ENCODE results near the gene GMIP.
A peak's percentile ranks its signal among the peaks of the same experiment; 100 is the strongest.
"Not testable (repeated sequence)": the region's sequence is repeated elsewhere in the genome, so short reads cannot be mapped to it uniquely, and the experiment has no call there.

The GMIP gene, protein sequence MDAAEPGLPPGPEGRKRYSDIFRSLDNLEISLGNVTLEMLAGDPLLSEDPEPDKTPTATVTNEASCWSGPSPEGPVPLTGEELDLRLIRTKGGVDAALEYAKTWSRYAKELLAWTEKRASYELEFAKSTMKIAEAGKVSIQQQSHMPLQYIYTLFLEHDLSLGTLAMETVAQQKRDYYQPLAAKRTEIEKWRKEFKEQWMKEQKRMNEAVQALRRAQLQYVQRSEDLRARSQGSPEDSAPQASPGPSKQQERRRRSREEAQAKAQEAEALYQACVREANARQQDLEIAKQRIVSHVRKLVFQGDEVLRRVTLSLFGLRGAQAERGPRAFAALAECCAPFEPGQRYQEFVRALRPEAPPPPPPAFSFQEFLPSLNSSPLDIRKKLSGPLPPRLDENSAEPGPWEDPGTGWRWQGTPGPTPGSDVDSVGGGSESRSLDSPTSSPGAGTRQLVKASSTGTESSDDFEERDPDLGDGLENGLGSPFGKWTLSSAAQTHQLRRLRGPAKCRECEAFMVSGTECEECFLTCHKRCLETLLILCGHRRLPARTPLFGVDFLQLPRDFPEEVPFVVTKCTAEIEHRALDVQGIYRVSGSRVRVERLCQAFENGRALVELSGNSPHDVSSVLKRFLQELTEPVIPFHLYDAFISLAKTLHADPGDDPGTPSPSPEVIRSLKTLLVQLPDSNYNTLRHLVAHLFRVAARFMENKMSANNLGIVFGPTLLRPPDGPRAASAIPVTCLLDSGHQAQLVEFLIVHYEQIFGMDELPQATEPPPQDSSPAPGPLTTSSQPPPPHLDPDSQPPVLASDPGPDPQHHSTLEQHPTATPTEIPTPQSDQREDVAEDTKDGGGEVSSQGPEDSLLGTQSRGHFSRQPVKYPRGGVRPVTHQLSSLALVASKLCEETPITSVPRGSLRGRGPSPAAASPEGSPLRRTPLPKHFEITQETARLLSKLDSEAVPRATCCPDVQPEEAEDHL

DNA sequence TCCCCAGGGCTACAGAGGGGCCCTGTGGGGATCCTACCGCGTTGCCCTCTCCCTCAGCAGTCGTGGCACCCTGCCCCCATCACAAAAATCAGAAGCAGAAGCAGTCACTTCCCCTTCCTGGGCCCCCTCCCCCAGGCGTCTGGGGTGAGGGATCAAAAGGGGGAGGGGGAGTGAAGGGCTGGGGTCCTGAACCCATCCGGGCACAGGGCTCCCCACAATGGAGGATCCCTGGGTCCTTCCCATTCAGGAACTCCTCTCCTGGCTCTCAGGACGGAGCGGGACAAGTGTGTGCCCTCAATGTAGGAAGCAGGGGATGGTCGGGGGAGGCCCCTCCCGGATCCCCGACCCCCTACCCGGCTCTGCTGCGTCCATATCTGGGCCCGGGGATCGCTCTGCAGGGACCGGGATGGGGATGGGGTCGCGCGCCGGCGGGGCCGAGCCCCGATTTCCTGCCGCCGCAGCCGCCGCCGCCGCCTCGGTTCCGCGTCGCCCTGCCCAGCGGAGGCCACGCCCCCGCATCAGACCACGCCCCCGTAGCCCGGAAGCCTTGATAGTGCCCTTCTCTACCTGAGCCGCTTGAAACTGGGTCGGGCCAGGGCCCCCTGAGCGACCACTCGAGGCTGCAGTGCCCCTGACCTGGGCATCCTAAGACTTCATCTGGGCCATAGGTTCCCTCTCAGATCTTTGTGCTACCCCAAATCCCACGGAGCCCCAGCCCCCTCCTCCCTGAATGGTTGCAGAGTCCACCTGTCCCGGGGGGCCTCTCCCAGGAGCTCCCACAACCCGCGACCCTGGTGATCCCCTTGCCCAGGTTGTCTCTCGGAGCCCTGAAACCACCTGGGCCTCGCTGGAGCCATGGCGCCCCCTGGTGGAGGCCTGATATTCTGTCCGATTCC is at the start of gene GMIP:
TSS of gene GMIP (minus strand) at position 500 of the 896 bp plus-strand sequence. CDS start at position 372, 128 bp downstream.
- in situ Hi-C loops (cut with MboI; ENCODE audit: low sequenced_read_pairs) = loop anchor here (5.0 kb wide), 1 partner anchor 106 kb away; the partner anchor contains the start of gene CILP2

DNA sequence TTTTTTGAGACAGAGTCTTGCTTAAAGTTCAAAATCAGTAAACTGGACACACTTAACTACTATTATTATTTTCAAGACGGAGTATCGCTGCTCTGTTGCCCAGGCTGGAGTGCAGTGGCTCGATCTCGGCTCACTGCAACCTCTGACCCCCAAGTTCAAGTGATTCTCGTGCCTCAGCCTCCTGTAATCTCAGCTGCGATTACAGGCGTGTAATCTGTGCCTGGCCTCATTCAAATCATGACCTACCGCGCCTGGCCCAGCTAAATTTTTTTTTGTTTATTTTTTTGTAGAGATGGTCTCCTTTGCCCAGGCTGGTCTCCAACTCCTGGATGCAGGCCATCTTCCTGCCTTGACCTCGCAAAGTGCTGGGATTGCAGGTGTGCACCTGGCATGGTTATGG is 48.2 kb upstream of the GMIP start:
- H3K4me3 ChIP-seq = no peak overlapping the region
- no peaks in the 10 kb centered on the region for H3K9me3 ChIP-seq
- H3K27me3 ChIP-seq (ENCODE audit: low read depth) = no peaks in the 10 kb centered on the region
- H3K4me1 ChIP-seq = no peaks in the 10 kb centered on the region
- H3K36me3 ChIP-seq (replicated peaks) = no peaks in the 10 kb centered on the region
- in situ Hi-C loops (cut with MboI; ENCODE audit: low sequenced_read_pairs) = no loop called here
- no peak for DNase-seq (ENCODE audit: low spot score in 2 of 2)

More for the DNA sequence above, at the start of gene GMIP:
- Histone ChIP-seq H3K36me3 (replicated peaks) (peaks cover 36% of the 10 kb centered on the region), H3K27me3 (ENCODE audit: low read depth) (no peaks in the 10 kb centered on the region), H3K9me3 (no peaks in the 10 kb centered on the region), H3K4me3 (peak within 1 kb of the TSS; percentile 67), H3K4me1 (no peaks in the 10 kb centered on the region; the same call in 1 of the 2 replicates)
- peak; percentile 37 to 89 for DNase-seq (ENCODE audit: low spot score in 2 of 2)

DNA sequence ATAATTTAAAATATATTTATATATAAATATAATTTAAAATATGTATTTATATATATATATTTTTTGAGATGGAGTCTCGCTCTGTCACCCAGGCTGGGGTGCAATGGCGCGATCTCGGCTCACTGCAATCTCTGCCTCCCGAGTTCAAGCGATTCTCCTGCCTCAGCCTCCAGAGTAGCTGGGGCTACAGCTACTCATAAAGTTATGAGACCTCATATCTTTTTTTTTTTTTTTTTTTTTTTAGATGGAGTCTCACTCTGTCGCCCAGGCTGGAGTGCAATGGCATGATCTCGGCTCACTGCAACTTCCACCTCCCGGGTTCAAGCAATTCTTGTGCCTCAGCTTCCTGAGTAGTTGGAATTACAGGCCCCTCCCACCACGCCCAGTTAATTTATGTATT is 45.6 kb upstream of the GMIP start:
- H3K4me1 ChIP-seq; DNase-seq (ENCODE audit: low spot score in 2 of 2); H3K36me3 ChIP-seq (replicated peaks); in situ Hi-C loops (cut with MboI; ENCODE audit: low sequenced_read_pairs); H3K9me3 ChIP-seq; H3K27me3 ChIP-seq (ENCODE audit: low read depth); H3K4me3 ChIP-seq: not testable (repeated sequence)

DNA sequence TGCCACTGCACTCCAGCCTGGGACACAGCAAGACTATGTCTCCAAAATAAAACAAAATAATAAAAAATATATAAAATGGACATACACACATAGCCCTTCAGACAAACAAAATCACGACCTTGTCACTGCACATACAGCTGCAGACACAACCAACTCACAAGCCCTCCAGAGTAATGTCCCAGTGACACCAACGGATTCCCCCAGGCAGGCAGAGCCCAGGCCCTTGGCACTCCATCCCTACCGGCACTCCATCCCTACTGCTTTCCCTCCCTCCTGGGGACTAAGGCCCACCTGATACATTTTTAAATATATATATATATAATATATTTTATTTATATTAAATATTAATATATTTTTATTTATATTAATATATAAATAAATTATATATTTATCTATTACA is 43.6 kb upstream of the GMIP start:
- H3K27me3 ChIP-seq (ENCODE audit: low read depth) = no peaks in the 10 kb centered on the region
- H3K4me1 ChIP-seq = no peaks in the 10 kb centered on the region
- peak in 1 of 2 experiments; percentile 40 for DNase-seq (ENCODE audit: low spot score in 2 of 2)
- in situ Hi-C loops (cut with MboI; ENCODE audit: low sequenced_read_pairs) = no loop called here
- H3K36me3 ChIP-seq (replicated peaks) = no peaks in the 10 kb centered on the region; the same call in 1 of the 2 replicates
- 0 out of 2 replicates have a peak, but pooled peaks cover 2% of the 10 kb centered on the region for H3K9me3 ChIP-seq
- H3K4me3 ChIP-seq = no peak overlapping the region

DNA sequence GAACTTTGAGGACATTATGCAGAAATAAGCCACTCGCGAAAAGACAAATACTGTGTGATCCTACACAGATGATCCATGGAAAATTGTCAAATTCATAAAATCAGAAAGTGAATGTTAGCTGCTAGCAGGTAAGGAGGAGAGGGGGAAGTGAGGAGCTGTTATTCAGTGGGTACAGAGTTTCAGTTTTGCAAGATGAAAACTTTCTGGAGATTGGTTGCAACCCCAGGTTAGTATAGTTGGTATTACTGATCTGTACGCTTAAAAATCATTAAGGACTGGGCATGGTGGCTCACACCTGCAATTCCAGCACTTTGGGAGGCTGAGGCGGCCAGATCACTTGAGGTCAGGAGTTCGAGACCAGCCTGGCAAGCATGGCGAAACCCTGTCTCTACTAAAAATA is 43.1 kb upstream of the GMIP start:
- Histone ChIP-seq H3K9me3 (0 out of 2 replicates have a peak, but pooled peaks cover 2% of the 10 kb centered on the region), H3K36me3 (replicated peaks) (no peaks in the 10 kb centered on the region; the same call in 1 of the 2 replicates), H3K27me3 (ENCODE audit: low read depth) (no peaks in the 10 kb centered on the region), H3K4me1 (no peaks in the 10 kb centered on the region), H3K4me3 (no peak overlapping the region)
- DNase-seq (ENCODE audit: low spot score in 2 of 2) = no peak
- in situ Hi-C loops (cut with MboI; ENCODE audit: low sequenced_read_pairs) = no loop called here

DNA sequence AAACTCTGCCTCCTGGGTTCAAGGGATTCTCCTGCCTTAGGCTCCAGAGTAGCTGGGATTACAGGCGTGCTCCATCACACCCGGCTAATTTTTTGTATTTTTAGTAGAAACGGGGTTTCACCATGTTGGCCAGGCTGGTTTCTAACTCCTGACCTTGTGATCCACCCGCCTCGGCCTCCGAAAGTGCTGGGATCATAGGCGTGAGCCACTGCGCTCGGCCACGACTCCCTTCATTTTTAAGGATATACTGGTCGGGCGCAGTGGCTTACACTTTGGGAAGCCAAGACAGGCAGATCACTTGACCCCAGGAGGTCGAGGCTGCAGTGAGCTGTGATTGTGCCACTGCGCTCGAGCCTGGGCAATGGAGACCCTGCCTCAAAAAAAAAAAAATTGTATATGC is 42.7 kb upstream of the GMIP start:
- H3K36me3 ChIP-seq (replicated peaks); DNase-seq (ENCODE audit: low spot score in 2 of 2); H3K27me3 ChIP-seq (ENCODE audit: low read depth): not testable (repeated sequence)

DNA sequence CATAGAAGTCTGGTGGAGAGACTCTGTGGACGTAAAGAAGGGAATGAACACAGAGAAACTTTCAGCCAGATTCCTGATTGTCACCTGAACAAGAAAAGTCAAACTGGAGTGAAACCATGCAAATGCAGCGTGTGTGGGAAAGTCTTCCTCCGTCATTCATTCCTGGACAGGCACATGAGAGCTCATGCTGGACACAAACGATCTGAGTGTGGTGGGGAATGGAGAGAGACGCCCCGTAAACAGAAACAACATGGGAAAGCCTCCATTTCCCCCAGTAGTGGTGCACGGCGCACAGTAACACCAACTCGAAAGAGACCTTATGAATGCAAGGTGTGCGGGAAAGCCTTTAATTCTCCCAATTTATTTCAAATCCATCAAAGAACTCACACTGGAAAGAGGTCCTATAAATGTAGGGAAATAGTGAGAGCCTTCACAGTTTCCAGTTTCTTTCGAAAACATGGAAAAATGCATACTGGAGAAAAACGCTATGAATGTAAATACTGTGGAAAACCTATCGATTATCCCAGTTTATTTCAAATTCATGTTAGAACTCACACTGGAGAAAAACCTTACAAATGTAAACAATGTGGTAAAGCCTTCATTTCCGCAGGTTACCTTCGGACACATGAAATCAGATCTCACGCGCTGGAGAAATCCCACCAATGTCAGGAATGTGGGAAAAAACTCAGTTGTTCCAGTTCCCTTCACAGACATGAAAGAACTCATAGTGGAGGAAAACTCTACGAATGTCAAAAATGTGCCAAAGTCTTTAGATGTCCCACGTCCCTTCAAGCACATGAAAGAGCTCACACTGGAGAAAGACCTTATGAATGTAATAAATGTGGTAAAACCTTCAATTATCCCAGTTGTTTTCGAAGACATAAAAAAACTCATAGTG is 36.0 kb upstream of the GMIP start:
- Histone ChIP-seq H3K27me3 (ENCODE audit: low read depth) (no peaks in the 10 kb centered on the region), H3K36me3 (replicated peaks) (peaks cover 48% of the 10 kb centered on the region), H3K4me3 (no peak overlapping the region), H3K9me3 (peaks cover 16% of the 10 kb centered on the region), H3K4me1 (no peaks in the 10 kb centered on the region)
- no peak for DNase-seq (ENCODE audit: low spot score in 2 of 2)
- in situ Hi-C loops (cut with MboI; ENCODE audit: low sequenced_read_pairs) = no loop called here

More for the DNA sequence above, 42.7 kb upstream of the GMIP start:
- H3K4me3 ChIP-seq; H3K9me3 ChIP-seq; in situ Hi-C loops (cut with MboI; ENCODE audit: low sequenced_read_pairs); H3K4me1 ChIP-seq: not testable (repeated sequence)

DNA sequence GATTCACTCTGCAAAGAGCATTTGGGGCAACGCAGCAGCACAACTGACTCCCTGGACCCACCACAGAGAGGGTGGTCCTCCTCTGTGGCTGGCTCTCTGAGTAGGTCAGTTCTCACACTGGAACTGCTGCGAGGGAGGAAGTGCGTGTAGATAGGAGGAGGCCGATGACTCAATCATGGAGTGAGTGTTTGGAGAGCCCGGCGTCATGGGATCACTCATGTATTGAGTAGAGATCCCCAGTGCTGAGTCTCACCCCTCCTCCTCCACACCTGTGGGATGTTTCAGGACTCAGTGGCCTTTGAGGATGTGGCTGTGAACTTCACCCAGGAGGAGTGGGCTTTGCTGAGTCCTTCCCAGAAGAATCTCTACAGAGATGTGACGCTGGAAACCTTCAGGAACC is 34.1 kb upstream of the GMIP start:
- H3K27me3 ChIP-seq (ENCODE audit: low read depth) = no peaks in the 10 kb centered on the region
- no peak for DNase-seq (ENCODE audit: low spot score in 2 of 2)
- no peaks in the 10 kb centered on the region for H3K4me1 ChIP-seq
- H3K36me3 ChIP-seq (replicated peaks) = peaks cover 59% of the 10 kb centered on the region
- H3K4me3 ChIP-seq = no peak overlapping the region
- in situ Hi-C loops (cut with MboI; ENCODE audit: low sequenced_read_pairs) = no loop called here
- H3K9me3 ChIP-seq = peaks cover 20% of the 10 kb centered on the region

DNA sequence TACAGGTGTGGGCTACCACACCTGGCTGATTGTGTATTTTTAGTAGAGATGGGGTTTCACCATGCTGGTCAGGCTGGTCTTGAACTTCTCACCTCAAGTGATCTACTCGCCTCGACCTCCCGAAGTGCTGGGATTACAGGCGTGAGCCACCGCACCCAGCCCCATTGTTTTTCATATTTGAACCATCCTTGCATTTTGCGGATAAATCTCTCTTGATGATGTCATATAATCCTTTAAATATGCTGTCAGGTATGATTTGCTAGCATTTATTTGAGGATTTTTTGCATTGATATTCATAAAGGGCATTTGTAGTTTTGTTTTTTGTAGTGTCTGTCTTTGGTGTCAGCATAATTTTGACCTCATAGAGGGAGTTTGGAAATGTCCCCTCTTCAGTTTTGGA is 30.9 kb upstream of the GMIP start:
- peaks cover 15% of the 10 kb centered on the region for H3K9me3 ChIP-seq
- no peaks in the 10 kb centered on the region for H3K27me3 ChIP-seq (ENCODE audit: low read depth)
- no peak overlapping the region for H3K4me3 ChIP-seq
- no peak for DNase-seq (ENCODE audit: low spot score in 2 of 2)
- in situ Hi-C loops (cut with MboI; ENCODE audit: low sequenced_read_pairs) = no loop called here
- no peaks in the 10 kb centered on the region; the same call in none of the 2 replicates for H3K4me1 ChIP-seq
- H3K36me3 ChIP-seq (replicated peaks) = peaks cover 51% of the 10 kb centered on the region

DNA sequence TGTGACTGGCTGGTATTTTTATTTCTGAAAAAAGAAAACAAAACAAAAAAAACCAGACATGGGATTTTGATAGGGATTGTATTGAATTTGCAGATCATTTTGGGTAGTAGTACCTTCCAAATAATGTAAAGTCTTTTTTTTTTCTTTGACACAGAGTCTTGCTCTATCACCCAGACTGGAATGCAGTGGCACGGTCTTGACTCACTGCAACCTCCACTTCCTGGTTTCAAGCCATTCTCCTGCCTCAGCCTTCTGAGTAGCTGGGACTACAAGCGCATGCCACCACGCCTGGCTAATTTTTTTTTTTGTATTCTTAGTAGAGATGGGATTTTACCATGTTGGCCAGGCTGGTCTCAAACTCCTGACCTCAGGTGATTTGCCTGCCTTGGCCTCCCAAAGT is 29.4 kb upstream of the GMIP start:
- Histone ChIP-seq H3K36me3 (replicated peaks) (peaks cover 36% of the 10 kb centered on the region), H3K4me3 (no peak overlapping the region), H3K4me1 (peaks cover 4% of the 10 kb centered on the region), H3K27me3 (ENCODE audit: low read depth) (no peaks in the 10 kb centered on the region), H3K9me3 (peaks cover 10% of the 10 kb centered on the region)
- in situ Hi-C loops (cut with MboI; ENCODE audit: low sequenced_read_pairs) = no loop called here
- DNase-seq (ENCODE audit: low spot score in 2 of 2) = no peak

DNA sequence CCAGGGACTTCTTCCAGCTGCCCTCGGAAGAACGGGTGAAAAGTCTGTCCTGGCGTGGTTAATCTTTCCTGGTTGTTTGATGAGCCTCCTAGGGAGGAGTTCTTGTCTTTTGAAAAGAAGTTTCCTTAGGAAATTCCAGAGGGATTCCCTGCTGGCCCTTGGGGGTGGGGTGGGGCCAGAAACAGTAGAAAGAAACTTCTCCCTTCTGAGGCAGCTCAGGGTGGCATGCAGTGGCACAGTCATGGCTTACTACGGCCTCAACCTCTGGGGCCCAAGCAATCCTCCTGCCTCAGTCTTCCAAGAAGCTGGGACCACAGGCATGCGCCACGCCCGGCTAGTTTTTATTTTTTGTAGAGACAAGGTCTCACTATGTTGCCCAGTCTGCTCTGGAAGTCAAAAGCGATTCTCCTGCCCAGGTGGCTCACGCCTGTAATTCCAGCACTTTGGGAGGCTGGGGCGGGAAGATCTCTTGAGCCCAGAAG is 26.7 kb upstream of the GMIP start:
- Histone ChIP-seq H3K27me3 (ENCODE audit: low read depth) (no peaks in the 10 kb centered on the region), H3K4me3 (peak overlapping the region; percentile 96), H3K4me1 (peaks cover 4% of the 10 kb centered on the region), H3K9me3 (peaks cover 4% of the 10 kb centered on the region; the same call in 1 of the 2 replicates), H3K36me3 (replicated peaks) (peaks cover 19% of the 10 kb centered on the region)
- in situ Hi-C loops (cut with MboI; ENCODE audit: low sequenced_read_pairs) = no loop called here
- DNase-seq (ENCODE audit: low spot score in 2 of 2) = peak; percentile 9 to 25

All from HAP-1 (cell line).